Left lung (tissue), 10 donors: ENCODE measurements around the gene COX6B2. TPM values are rescaled to one million over a fixed set of nuclear protein-coding genes. Genes with fewer than 3 reads are reported as not detected.

ENCODE experiments used
- ATAC-seq: fragments of 200-7000 bp; cut with Tn5 transposase; one replicate; pipeline ENCODE4 v1.9.1; 2020; ENCODE audit warnings: moderate library complexity
- DNase-seq, 4 donors: peaks; one replicate each; pipeline ENCODE4 v3.0.0-alpha.2; 2013 to 2020
- H3K27ac ChIP-seq, 2 donors: fragments of 200-600 bp; sonication (generic) in 1 of 2; one replicate each; pipeline versions ENCODE4 v1.5.0 to v1.8.0; 2020 to 2021
- H3K27me3 ChIP-seq, 2 donors: fragments of 200-600 bp; sonication (generic) in 1 of 2; one replicate each; pipeline versions ENCODE4 v1.5.0 to v1.8.0; 2020 to 2021
- H3K36me3 ChIP-seq, 2 donors: fragments of 200-600 bp; sonication (generic) in 1 of 2; one replicate each; pipeline versions ENCODE4 v1.5.0 to v1.8.0; 2020 to 2021
- H3K4me1 ChIP-seq, 2 donors: fragments of 200-600 bp; one replicate each; pipeline ENCODE4 v1.8.0; 2021
- H3K4me3 ChIP-seq, 2 donors: fragments of 200-600 bp; sonication (generic) in 1 of 2; one replicate each; pipeline versions ENCODE4 v1.5.0 to v1.8.0; 2020 to 2021; ENCODE audit warnings: mild to moderate bottlenecking in 1 of 2
- H3K9me3 ChIP-seq, 2 donors: fragments of 200-600 bp; sonication (generic) in 1 of 2; one replicate each; pipeline versions ENCODE4 v1.5.0 to v1.8.0; 2020 to 2021
- CTCF ChIP-seq, 2 donors: fragments of 200-600 bp; sonication (generic) in 1 of 2; IDR thresholded peaks; one replicate each; pipeline versions ENCODE4 v1.5.0 to v1.8.0; 2021; ENCODE audit warnings: antibody characterized with exemption in 2 of 2
- intact Hi-C, 2 donors: fragments of 100-400 bp; cut with DNase I; formaldehyde crosslinking; loops; one replicate each; pipeline versions ENCODE4 v1.11.2 to v1.14.2; 2022
- polyA plus RNA-seq, 6 donors: library from polyadenylated mRNA; unstranded; fragments of 120-200 nt; gene quantifications; one replicate each; pipeline ENCODE4 v1.2.1, GENCODE V29; 2013; ENCODE audit not compliant: insufficient read length in 6 of 6
- total RNA-seq, 2 donors: library from RNA; stranded (reverse); fragmentation: NEBNext Ultra II Directional; extraction: Animal tissue kit (Norgen Biotek cat#: 25700); gene quantifications; one replicate each; pipeline ENCODE4 v1.2.1, GENCODE V29; 2021
- donor health status: DM: no; HTN: yes; CAD: no.
- donor health status: DM: no; HTN: no; CAD: no.

Gene COX6B2
- total and polyA plus RNA-seq, 8 donors: 0.20 to 0.75 (median 0.50) TPM; not detected in 1

- H3K4me1 ChIP-seq: no peaks in the 10 kb centered on the region
- ATAC-seq (no peak), DNase-seq (no peak)
- intact Hi-C loops: no loop called here
- no peaks in the 10 kb centered on the region for H3K27me3 ChIP-seq
- H3K9me3 ChIP-seq: no peaks in the 10 kb centered on the region
- TF ChIP-seq CTCF (IDR thresholded peaks at IDR 0.05): no peak
- H3K4me3 ChIP-seq: no peak overlapping the region
- H3K27ac ChIP-seq: no peak overlapping the region
- peaks cover 0 to 22% of the 10 kb centered on the region in 2 donors for H3K36me3 ChIP-seq
Measured at GRCh38 chr19:55312621-55313512, 41.7 kb downstream of the COX6B2 start.

DNA sequence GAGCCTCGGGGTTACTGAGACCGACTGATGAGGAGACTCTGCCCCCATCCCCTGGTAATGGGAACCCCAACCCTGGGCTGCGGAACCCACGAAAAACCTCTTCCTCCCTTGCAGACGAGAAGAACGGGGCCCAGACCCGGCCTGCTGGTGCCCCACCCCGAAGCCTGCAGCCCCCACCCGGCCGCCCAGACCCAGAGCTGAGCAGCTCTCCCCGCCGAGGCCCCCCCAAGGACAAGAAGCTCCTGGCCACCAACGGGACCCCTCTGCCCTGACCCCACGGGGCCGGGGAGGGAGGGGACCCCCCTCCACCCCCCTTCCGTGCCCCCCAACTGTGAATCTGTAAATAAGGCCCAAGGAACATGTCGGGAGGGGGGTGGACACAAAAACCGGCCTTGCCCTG is 42.7 kb downstream of the COX6B2 start:
- no peaks in the 10 kb centered on the region for H3K27me3 ChIP-seq
- H3K9me3 ChIP-seq: no peaks in the 10 kb centered on the region
- intact Hi-C loops: no loop called here
- DNase-seq (no peak), ATAC-seq (no peak)
- H3K4me1 ChIP-seq: no peaks in the 10 kb centered on the region
- no peak for TF ChIP-seq CTCF (IDR thresholded peaks at IDR 0.05)
- H3K36me3 ChIP-seq: peaks cover 0 to 20% of the 10 kb centered on the region in 2 donors
- no peak overlapping the region for H3K4me3 ChIP-seq
- no peak overlapping the region for H3K27ac ChIP-seq

DNA sequence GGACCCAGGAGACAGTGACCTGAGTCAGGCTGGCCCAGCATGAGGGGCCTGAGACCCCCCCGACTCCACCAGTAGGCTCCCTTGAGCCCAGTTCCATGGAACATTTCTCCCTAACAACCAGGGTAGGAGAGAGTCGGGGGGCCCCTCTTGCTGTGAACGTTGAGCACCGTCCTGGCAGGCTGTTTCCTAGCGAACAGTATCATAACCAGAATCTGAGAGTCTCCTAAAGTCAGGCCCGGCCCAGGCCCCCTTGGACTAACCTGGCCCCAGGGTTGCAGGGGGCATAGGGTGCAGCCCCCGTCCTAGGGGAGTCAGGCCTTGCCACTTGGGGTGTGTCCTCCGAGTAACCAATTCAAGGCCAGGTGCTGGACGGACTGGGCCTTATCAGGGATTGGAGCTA is 43.1 kb downstream of the COX6B2 start:
- no peak for ATAC-seq
- no peak for TF ChIP-seq CTCF (IDR thresholded peaks at IDR 0.05)
- intact Hi-C loops: no loop called here

DNA sequence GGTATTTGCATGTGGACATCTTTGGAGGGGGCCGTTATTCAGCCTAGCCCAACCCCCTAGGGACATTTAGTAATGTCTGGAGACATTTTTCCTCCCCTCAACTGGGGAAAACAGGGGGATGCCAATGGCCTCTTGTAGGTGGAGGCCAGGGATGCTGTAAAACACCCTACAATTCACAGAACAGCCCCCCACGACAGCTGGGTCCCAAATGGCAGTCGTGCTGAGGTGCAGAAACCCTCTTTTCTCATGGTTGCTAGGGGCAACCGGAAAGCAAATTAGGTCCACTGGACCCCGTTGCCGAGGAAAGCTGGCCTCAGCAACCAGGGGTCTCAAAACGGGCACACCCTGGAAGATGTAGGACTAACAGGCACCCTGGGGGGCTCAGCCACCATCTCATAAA is 44.0 kb downstream of the COX6B2 start:
- intact Hi-C loops: no loop called here
- Histone ChIP-seq H3K4me1 (no peaks in the 10 kb centered on the region), H3K27me3 (no peaks in the 10 kb centered on the region), H3K36me3 (peaks cover 0 to 9% of the 10 kb centered on the region in 2 donors), H3K27ac (no peak overlapping the region), H3K4me3 (no peak overlapping the region), H3K9me3 (no peaks in the 10 kb centered on the region)
- TF ChIP-seq CTCF (IDR thresholded peaks at IDR 0.05): no peak
- no peak for ATAC-seq
- no peak for DNase-seq

More for the DNA sequence above, 43.1 kb downstream of the COX6B2 start:
- DNase-seq: no peak
- Histone ChIP-seq H3K36me3 (peaks cover 0 to 16% of the 10 kb centered on the region in 2 donors), H3K27me3 (no peaks in the 10 kb centered on the region), H3K4me1 (no peaks in the 10 kb centered on the region), H3K9me3 (no peaks in the 10 kb centered on the region), H3K4me3 (no peak overlapping the region), H3K27ac (no peak overlapping the region)

GRCh38 chr19:55309448-55309847 is 45.1 kb downstream of the COX6B2 start:
- no peaks in the 10 kb centered on the region for H3K27me3 ChIP-seq
- intact Hi-C loops: loop anchor here in 1 of 2 donors (10.0 kb wide), 1 partner anchor 75 kb away; the partner anchor contains the start of genes RPL28 and TMEM238
- DNase-seq (no peak), ATAC-seq (no peak)
- no peak overlapping the region for H3K27ac ChIP-seq
- no peak overlapping the region for H3K4me3 ChIP-seq
- no peaks in the 10 kb centered on the region for H3K9me3 ChIP-seq
- peaks cover 0 to 9% of the 10 kb centered on the region in 2 donors for H3K36me3 ChIP-seq
- TF ChIP-seq CTCF (IDR thresholded peaks at IDR 0.05): no peak
- no peaks in the 10 kb centered on the region for H3K4me1 ChIP-seq
